ENCODE results near the gene NKD1. TPM values are rescaled to one million over a fixed set of nuclear protein-coding genes. Genes with fewer than 3 reads are reported as not detected.

The NKD1 gene
- total RNA-seq, 1 donor from 2014 or later: 2.4 TPM

GRCh38 chr16:50637716-50638602 is 89.8 kb downstream of the NKD1 start:
- no peak for DNase-seq (ENCODE audit: low spot score in 2 of 2)
- FAIRE-seq: no peak

GRCh38 chr16:50638816-50639670 is 90.8 kb downstream of the NKD1 start:
- DNase-seq (ENCODE audit: low spot score in 2 of 2) (no peak), FAIRE-seq (no peak)

GRCh38 chr16:50640391-50640790 is 92.2 kb downstream of the NKD1 start:
- DNase-seq (ENCODE audit: low spot score in 2 of 2) (no peak), FAIRE-seq (no peak)

GRCh38 chr16:50640919-50641817 is 93.0 kb downstream of the NKD1 start:
- FAIRE-seq: no peak

GRCh38 chr16:50641818-50642187 is 93.6 kb downstream of the NKD1 start:
- FAIRE-seq: no peak
- no peak for DNase-seq (ENCODE audit: low spot score in 2 of 2)

More at GRCh38 chr16:50640919-50641817, 93.0 kb downstream of the NKD1 start:
- DNase-seq (ENCODE audit: low spot score in 2 of 2): no peak

- FAIRE-seq: no peak
- no peak for DNase-seq (ENCODE audit: low spot score in 2 of 2)
These were observed 94.2 kb downstream of the NKD1 start for GRCh38 chr16:50642349-50642748.

GRCh38 chr16:50643192-50643591 is 95.0 kb downstream of the NKD1 start:
- DNase-seq (ENCODE audit: low spot score in 2 of 2) (no peak), FAIRE-seq (no peak)

GRCh38 chr16:50644245-50644644 is 96.0 kb downstream of the NKD1 start:
- no peak for FAIRE-seq
- no peak for DNase-seq (ENCODE audit: low spot score in 2 of 2)

GRCh38 chr16:50644729-50645128 is 96.5 kb downstream of the NKD1 start:
- DNase-seq (ENCODE audit: low spot score in 2 of 2): peak; percentile 58 to 71
- no peak for FAIRE-seq

GRCh38 chr16:50645563-50646220 is 97.5 kb downstream of the NKD1 start:
- FAIRE-seq: no peak
- no peak for DNase-seq (ENCODE audit: low spot score in 2 of 2)

GRCh38 chr16:50646345-50646744 is 98.1 kb downstream of the NKD1 start:
- FAIRE-seq (no peak), DNase-seq (ENCODE audit: low spot score in 2 of 2) (no peak)

GRCh38 chr16:50651835-50652438 is 103.7 kb downstream of the NKD1 start:
- FAIRE-seq (no peak), DNase-seq (ENCODE audit: low spot score in 2 of 2) (no peak)

GRCh38 chr16:50652836-50653425 is 104.7 kb downstream of the NKD1 start:
- FAIRE-seq: no peak
- DNase-seq (ENCODE audit: low spot score in 2 of 2): no peak

GRCh38 chr16:50653633-50654519 is 105.7 kb downstream of the NKD1 start:
- DNase-seq (ENCODE audit: low spot score in 2 of 2) (no peak), FAIRE-seq (no peak)

GRCh38 chr16:50655558-50656055 is 107.4 kb downstream of the NKD1 start:
- DNase-seq (ENCODE audit: low spot score in 2 of 2) (no peak), FAIRE-seq (no peak)

GRCh38 chr16:50657241-50657640 is 109.0 kb downstream of the NKD1 start:
- FAIRE-seq (no peak), DNase-seq (ENCODE audit: low spot score in 2 of 2) (no peak)

GRCh38 chr16:50659806-50660205 is 111.6 kb downstream of the NKD1 start:
- DNase-seq (ENCODE audit: low spot score in 2 of 2) (no peak), FAIRE-seq (no peak)
